Urinary bladder (tissue), 4 donors: ENCODE results near the gene ENPEP. TPM values are rescaled to one million over a fixed set of nuclear protein-coding genes. Genes with fewer than 3 reads are reported as not detected.

ENCODE experiments used
- DNase-seq: peaks from one replicate; pipeline ENCODE4 v3.0.0-alpha.2; 2015; ENCODE audit errors: extremely low spot score
- H3K27ac ChIP-seq: one replicate; pipeline ENCODE4 v1.5.1; 2013; ENCODE audit warnings: low read depth, mild to moderate bottlenecking, moderate library complexity
- H3K36me3 ChIP-seq: one replicate; pipeline ENCODE4 v1.6.1; 2013; ENCODE audit warnings: mild to moderate bottlenecking, moderate library complexity; ENCODE audit not compliant: insufficient read depth
- H3K4me1 ChIP-seq: one replicate; pipeline ENCODE4 v1.6.1; 2013; ENCODE audit warnings: mild to moderate bottlenecking, moderate library complexity; ENCODE audit not compliant: insufficient read depth
- H3K4me3 ChIP-seq: one replicate; pipeline ENCODE4 v1.5.1; 2013; ENCODE audit warnings: low read depth, low read length
- WGBS: extraction: QIAGEN DNeasy Blood & Tissue Kit; methylation state at CpG from one replicate; pipeline ENCODE4 v1.1.7; 2013; 5-methylcytosine and 5-hydroxymethylcytosine counted together
- polyA plus RNA-seq: library from polyadenylated mRNA; stranded (reverse); fragments of 200-250 nt; gene quantifications from one replicate; pipeline ENCODE4 v1.2.3, GENCODE V29; 2013
- total RNA-seq: library from RNA; depleted of rRNA; stranded (reverse); fragments of >200 nt; gene quantifications from one replicate; pipeline ENCODE4 v1.2.3, GENCODE V29; 2014
- donor health status: healthy with polysubstance abuse.
- donor health status: healthy.

The ENPEP gene
- total and polyA plus RNA-seq, 2 donors: 2.0 to 45.6 TPM

DNA sequence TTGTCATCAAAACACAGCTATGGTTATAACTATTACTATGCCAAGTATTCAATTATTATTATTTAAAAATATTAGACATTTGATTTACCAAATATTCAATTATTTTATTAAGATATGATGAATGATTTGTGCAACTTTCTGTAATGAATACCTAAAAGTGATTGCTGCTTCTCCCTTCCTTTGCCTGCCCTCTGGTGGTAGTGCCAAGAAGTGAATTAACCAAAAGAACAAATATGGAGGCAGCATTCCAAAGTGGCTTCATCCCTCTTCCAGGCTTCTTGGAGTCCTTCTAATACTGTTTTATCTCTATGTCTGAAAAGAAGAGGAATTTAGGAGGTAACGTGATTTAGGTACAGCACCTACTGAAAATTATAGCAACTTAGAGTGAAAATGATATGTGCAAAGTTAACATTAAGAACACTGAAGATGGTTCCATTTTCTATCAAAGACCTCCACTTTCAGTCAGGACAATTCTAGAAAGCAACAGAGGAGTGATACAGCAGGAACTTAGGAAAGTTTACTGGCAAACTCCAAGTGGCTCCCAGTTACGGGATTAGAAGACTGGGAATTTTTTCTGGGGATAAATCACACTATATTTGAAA lies 43.0 kb downstream of the ENPEP start:
- no peak for DNase-seq
- 94% methylated on average over 2 of the region's 2 CpGs for WGBS
- H3K36me3 ChIP-seq: no peaks in the 10 kb centered on the region
- H3K4me3 ChIP-seq: no peak overlapping the region
- no peak overlapping the region for H3K27ac ChIP-seq
- no peaks in the 10 kb centered on the region for H3K4me1 ChIP-seq

DNA sequence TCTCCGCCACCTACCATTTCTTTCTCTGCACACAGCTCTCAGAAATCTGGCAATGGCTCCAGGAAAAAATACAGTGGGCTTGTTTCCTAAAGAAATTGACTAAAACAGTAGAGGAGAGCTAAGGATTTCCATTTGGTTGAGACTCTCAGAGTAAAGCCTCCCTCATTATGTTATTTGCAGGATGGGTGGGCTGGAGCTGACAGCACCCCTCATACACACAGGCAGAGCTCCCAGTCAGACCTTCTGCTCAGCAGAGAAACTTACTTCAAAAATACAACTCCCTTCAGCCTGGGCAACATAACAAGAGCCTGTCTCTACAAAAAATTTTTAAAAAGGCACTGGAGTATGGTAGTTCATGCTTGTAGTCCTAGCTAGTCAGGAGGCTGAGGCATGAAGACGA lies 44.9 kb downstream of the ENPEP start:
- no peak overlapping the region for H3K4me3 ChIP-seq
- no peak overlapping the region for H3K27ac ChIP-seq
- DNase-seq: no peak
- WGBS: 97% methylated on average over 2 of the region's 2 CpGs
- no peaks in the 10 kb centered on the region for H3K36me3 ChIP-seq
- no peaks in the 10 kb centered on the region for H3K4me1 ChIP-seq

DNA sequence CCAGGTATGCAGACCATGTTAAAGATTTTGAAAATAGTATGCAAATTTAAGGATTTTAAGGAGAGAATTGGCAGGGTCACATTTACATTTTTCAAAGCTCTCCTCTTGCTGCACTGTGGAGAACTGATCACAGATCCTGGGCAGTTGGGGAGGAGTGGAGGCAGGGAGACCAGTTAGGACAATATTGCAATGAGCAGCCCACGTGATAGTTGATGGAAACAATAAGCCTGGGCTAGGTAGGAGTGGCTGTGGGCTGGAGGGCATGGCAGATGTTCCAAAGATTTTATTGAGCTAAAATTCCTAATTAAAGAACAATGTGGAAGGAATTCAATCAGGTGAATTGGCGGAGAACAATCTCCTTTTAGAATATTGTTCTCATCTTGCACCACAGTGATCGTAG lies 50.6 kb downstream of the ENPEP start:
- no peak overlapping the region for H3K4me3 ChIP-seq
- no peaks in the 10 kb centered on the region for H3K4me1 ChIP-seq
- no peak overlapping the region for H3K27ac ChIP-seq
- H3K36me3 ChIP-seq: no peaks in the 10 kb centered on the region
- WGBS: 86% methylated on average over 3 of the region's 3 CpGs
- DNase-seq: no peak

DNA sequence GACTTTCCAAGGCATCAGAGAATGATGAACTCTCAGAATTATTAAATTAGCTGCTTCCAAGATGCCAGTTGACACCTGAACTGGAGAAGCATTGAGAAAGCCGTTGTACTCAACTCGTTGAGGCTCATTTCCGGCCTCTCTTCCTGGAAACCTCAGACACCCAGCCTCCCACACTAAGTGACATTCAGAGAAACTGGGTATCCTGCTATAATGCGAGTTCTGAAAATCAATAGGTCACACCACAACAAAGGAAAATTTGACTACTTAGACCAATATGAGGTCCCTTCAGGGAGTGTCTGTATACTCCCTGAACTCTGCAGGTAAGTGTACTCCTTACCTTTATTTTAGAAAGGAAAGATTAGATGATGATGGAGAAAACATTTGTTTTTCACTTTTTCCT lies 51.2 kb downstream of the ENPEP start:
- DNase-seq: no peak
- Histone ChIP-seq H3K4me3 (no peak overlapping the region), H3K4me1 (no peaks in the 10 kb centered on the region), H3K36me3 (no peaks in the 10 kb centered on the region), H3K27ac (no peak overlapping the region)
- 90% methylated on average over 4 of the region's 4 CpGs for WGBS

DNA sequence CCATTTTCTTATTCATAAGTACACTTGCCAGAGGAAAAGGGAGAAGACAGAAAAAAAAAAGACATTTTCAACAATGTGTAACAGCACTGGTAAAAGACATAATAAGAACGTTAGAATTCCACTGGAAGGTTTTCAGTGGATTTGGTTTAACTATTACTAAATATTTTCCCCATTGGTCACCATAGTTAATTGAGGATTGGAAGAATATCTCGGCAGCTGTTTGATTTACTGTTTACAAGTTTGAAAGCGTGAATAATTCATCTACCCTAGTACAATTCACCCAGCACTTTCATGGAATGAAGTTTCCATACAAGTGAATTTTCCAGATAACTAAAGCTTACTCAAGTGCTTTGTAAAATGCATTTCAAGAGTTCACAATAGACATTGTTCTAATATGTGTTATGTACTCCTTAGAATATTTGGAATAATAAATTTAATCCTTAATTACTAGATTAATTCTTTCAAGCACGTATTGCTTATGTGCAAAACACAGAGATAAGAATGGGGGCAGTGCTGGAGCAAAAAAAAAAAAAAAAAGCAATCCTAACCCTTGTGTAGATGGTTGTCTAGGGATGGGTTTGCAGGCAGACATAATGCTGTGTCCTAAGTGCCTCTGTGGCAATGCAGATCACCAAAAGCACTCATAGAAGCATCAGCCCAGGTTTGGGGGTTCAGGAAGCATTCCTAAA lies 57.1 kb downstream of the ENPEP start:
- DNase-seq: no peak
- Histone ChIP-seq H3K27ac (peak overlapping the region; percentile 23), H3K4me1 (no peaks in the 10 kb centered on the region), H3K4me3 (no peak overlapping the region), H3K36me3 (no peaks in the 10 kb centered on the region)
- WGBS: 73% methylated on average over 4 of the region's 4 CpGs

DNA sequence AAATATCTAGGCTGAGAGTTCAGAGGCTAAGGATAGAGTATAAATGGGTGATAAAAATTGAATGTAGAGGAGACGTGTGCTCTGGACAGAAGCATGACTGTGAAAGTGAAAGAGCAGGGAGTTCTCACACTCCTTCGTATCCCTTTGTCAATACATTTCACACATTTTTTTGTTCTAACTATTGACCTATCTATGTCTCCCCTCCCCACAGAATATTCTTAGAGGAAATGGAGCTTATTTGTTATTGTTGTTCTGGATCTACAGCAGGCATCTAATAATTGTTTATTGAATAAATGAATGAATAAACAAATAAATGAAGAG lies 57.6 kb downstream of the ENPEP start:
- DNase-seq: no peak
- H3K4me1 ChIP-seq: no peaks in the 10 kb centered on the region
- H3K4me3 ChIP-seq: no peak overlapping the region
- H3K27ac ChIP-seq: no peak overlapping the region
- no peaks in the 10 kb centered on the region for H3K36me3 ChIP-seq
- WGBS: 77% methylated on average over 2 of the region's 2 CpGs

DNA sequence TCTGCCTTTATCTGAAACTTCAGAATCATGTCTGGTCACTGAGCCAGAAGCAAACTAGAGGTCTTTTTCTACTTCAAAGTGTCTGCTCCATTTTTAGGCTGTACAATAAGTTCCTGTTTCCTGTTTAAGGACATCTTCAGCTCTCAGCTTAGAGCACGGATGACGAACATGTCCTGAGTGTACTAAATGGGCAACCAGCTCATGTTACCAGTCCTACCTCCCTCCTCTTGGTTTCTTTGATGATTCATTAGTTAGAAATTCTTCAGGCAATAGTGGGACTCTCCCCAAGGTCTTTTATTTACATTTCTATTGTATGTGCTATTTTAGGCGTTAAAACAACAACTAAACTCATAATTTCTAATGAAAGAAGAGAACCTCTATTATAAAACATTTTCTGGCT lies 58.0 kb downstream of the ENPEP start:
- Histone ChIP-seq H3K27ac (no peak overlapping the region), H3K4me3 (no peak overlapping the region)

DNA sequence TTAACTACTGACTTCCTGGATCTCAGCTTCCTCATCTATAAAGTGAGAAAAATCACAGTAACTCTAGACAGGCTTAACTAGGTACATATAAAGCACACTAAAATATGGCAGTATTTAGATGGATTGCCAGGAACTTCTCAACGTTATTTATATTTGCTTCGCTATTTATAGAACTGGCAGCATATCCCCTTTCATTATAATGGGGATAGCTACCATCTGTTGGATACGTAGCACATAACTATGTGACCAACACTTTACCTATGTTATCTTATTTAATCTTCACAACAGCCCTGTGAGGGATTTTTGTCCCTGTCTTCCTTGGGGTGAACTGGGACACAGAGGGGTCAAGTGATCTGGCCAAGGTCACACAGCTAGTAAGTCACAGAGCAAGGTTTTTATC lies 64.6 kb downstream of the ENPEP start:
- 20% methylated on average over 3 of the region's 3 CpGs for WGBS
- H3K36me3 ChIP-seq: no peaks in the 10 kb centered on the region
- no peaks in the 10 kb centered on the region for H3K4me1 ChIP-seq
- DNase-seq: no peak
- H3K4me3 ChIP-seq: no peak overlapping the region
- no peak overlapping the region for H3K27ac ChIP-seq

More for the DNA sequence above, 58.0 kb downstream of the ENPEP start:
- DNase-seq: no peak
- H3K4me1 ChIP-seq: no peaks in the 10 kb centered on the region
- WGBS: 69% methylated on average over 3 of the region's 3 CpGs
- no peaks in the 10 kb centered on the region for H3K36me3 ChIP-seq

DNA sequence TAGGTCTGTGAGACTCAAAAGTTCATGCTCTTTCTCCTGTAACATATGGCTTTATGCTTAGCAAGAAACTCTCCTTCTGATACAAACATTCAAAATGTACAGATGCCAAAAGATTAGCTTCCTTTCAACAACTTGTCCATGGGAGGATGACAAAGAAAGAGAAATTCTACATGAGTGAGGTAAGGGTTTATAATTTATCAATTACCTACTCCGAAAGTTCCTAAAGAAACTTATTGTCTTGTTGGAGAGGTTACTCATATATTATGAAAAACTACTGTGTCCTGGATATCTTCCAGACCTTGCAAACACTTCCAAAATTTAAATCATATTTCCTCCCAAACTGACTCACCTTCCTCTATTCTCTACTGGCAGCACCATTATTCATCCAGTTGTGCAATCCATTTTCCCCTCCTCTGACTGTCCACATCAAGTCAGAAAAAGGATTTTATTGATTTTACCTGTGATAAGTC lies 65.1 kb downstream of the ENPEP start:
- Histone ChIP-seq H3K27ac (no peak overlapping the region), H3K36me3 (no peaks in the 10 kb centered on the region), H3K4me3 (no peak overlapping the region), H3K4me1 (no peaks in the 10 kb centered on the region)
- 70% methylated on average over 1 of the region's 1 CpG for WGBS
- DNase-seq: no peak

DNA sequence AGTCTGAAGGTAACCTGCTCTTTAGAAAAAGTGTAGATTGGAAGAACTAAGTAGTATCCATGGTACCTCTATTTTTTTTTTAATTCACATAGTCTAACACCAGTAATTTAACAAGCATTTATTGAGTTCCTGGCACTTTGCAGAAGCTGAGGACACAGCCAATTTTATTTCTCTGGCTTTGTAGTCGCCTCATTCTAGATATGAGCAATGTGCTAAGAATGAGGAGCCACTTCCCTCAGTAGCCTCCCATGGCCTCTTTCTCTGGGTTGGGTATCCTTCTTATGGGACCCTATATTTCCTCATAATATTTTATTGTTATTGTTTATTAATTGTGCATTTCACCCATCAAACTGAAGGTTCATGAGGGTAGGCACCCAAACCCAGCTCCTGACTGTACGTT lies 67.6 kb downstream of the ENPEP start:
- no peaks in the 10 kb centered on the region for H3K36me3 ChIP-seq
- WGBS: 69% methylated on average over 2 of the region's 2 CpGs
- no peak for DNase-seq

DNA sequence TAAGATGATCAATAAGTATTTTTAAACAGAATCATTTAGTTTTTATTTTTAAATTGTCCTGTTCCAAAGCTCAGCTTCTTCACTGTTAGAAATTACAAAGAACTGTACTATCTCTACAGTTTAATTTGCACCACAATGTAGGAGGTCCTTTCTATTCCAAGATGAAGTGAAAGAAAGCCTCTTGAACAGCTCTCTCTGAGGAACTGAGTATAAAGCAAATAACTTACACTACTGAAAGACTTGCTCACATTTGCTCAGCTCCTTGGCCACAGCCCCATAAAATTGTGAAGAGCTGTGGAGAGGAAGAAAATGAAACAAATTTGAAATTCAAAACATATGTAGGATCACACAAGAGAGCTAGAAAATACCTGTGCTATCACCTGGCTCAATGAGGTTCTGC lies 68.6 kb downstream of the ENPEP start:
- no peaks in the 10 kb centered on the region for H3K4me1 ChIP-seq
- no peaks in the 10 kb centered on the region for H3K36me3 ChIP-seq
- DNase-seq: no peak
- H3K27ac ChIP-seq: no peak overlapping the region
- no peak overlapping the region for H3K4me3 ChIP-seq

More for the DNA sequence above, 67.6 kb downstream of the ENPEP start:
- no peak overlapping the region for H3K4me3 ChIP-seq
- no peak overlapping the region for H3K27ac ChIP-seq
- H3K4me1 ChIP-seq: no peaks in the 10 kb centered on the region

DNA sequence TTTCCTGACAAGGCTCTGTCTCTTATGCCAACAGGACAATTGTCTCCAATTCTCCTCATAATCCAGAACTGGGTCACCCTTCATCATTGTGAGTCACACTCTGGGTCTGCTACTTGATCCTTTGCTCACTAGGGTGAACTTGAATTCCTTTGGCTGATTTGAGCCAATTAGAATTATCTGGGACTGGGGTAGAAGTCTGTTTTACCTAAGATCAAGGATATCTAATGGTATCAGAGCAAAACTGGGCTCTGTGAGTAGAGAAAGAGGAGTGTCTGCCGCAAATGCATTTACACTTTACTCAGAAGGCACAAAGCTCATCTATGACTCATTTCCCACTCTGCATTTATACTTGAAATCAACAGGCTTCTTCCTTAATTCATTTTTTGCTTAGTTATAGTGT lies 74.3 kb downstream of the ENPEP start:
- H3K27ac ChIP-seq: no peak overlapping the region
- DNase-seq: no peak
- H3K4me3 ChIP-seq: no peak overlapping the region
- WGBS: 92% methylated on average over 1 of the region's 1 CpG
- no peaks in the 10 kb centered on the region for H3K4me1 ChIP-seq
- H3K36me3 ChIP-seq: no peaks in the 10 kb centered on the region

DNA sequence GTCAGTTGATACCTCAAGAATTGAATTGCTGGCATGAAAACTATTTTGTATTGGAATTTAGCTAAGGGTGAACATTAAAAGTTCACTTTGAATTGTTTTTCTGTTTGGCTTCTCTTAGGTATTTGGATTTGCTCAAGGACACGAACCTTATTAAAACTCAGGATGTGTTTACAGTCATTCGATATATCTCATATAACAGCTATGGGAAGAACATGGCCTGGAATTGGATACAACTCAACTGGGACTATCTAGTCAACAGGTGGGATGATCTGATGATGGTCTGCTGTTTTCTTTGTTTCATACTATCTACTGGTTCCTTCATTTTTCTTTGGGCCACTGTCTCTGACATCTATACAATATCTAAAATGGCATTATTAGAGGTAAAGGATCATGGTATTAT lies 77.2 kb downstream of the ENPEP start:
- H3K4me1 ChIP-seq: no peaks in the 10 kb centered on the region
- no peak for DNase-seq
- 78% methylated on average over 2 of the region's 2 CpGs for WGBS
- no peak overlapping the region for H3K27ac ChIP-seq
- H3K4me3 ChIP-seq: no peak overlapping the region
- H3K36me3 ChIP-seq: no peaks in the 10 kb centered on the region

DNA sequence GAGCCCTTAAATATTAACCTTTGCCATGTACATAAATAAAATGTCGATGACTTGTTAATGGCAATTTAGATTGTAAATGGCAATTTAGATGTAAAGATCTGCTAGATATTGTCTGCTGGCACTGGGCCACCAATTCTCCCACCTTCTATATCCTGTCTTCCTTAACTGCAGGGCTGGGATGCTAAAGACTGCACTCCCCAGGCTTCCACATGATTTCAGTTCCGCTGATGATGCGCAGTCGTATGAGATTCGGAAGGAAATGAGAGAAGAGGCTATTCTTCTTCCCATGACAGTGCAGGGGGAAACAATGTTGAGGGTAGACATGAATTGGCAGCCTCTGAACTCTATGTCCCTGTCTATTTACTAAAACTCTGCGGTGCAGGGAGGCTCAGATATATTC lies 91.3 kb downstream of the ENPEP start:
- no peak overlapping the region for H3K4me3 ChIP-seq
- 94% methylated on average over 6 of the region's 6 CpGs for WGBS
- no peaks in the 10 kb centered on the region for H3K36me3 ChIP-seq
- H3K27ac ChIP-seq: no peak overlapping the region
- no peaks in the 10 kb centered on the region for H3K4me1 ChIP-seq
- no peak for DNase-seq
